HepG2 (cell line): Measurements from ENCODE around the gene CBX5. TPM values are rescaled to one million over a fixed set of nuclear protein-coding genes. Genes with fewer than 3 reads are reported as not detected.
A peak's percentile ranks its signal among the peaks of the same experiment; 100 is the strongest.

Experiments
- AKAP8 ChIP-seq: sonication (generic); formaldehyde crosslinking; IDR thresholded peaks from 2 replicates; pipeline ENCODE4 v1.5.1; 2020; ENCODE audit warnings: mild to moderate bottlenecking, missing genetic modification reagents
- BHLHE40 ChIP-seq: IDR thresholded peaks from 2 replicates; pipeline ENCODE4 v1.6.1; 2011; ENCODE audit warnings: low read length, improper control_type of control experiment
- FOSL2 ChIP-seq: sonication (generic); formaldehyde crosslinking; IDR thresholded peaks from 2 replicates; pipeline ENCODE4 v1.4.0; 2020; ENCODE audit warnings: missing genetic modification reagents
- HNF4A ChIP-seq: sonication (generic); formaldehyde crosslinking; IDR thresholded peaks from 2 replicates; pipeline ENCODE4 v1.4.0; 2020; ENCODE audit warnings: missing genetic modification reagents
- IKZF4 ChIP-seq: sonication (generic); formaldehyde crosslinking; IDR thresholded peaks from 2 replicates; pipeline ENCODE4 v1.5.1; 2020; ENCODE audit warnings: borderline replicate concordance, mild to moderate bottlenecking, low read depth, missing genetic modification reagents; ENCODE audit errors: not compliant biosample characterization
- KLF11 ChIP-seq: IDR thresholded peaks from 2 replicates; pipeline ENCODE4 v1.6.1; 2016; ENCODE audit warnings: missing compliant biosample characterization
- MAFF ChIP-seq: IDR thresholded peaks from 2 replicates; pipeline ENCODE4 v1.6.1; 2011; ENCODE audit warnings: low read depth, low read length, improper control_type of control experiment
- NFIC ChIP-seq: IDR thresholded peaks from 2 replicates; pipeline ENCODE4 v1.6.1; 2012; ENCODE audit warnings: mild to moderate bottlenecking, low read length, inconsistent platforms
- ONECUT2 ChIP-seq: sonication (generic); formaldehyde crosslinking; IDR thresholded peaks from 2 replicates; pipeline ENCODE4 v1.4.0; 2020; ENCODE audit warnings: missing genetic modification reagents
- RFX3 ChIP-seq: IDR thresholded peaks from 2 replicates; pipeline ENCODE4 v1.6.1; 2016; ENCODE audit warnings: missing biosample characterization, missing genetic modification reagents
- SNAPC2 ChIP-seq: sonication (generic); formaldehyde crosslinking; IDR thresholded peaks from 2 replicates; pipeline ENCODE4 v1.8.1; 2022; ENCODE audit warnings: mild to moderate bottlenecking, missing genetic modification reagents
- ZMYM2 ChIP-seq: sonication (generic); formaldehyde crosslinking; IDR thresholded peaks from 2 replicates; pipeline ENCODE4 v1.8.0; 2022; ENCODE audit warnings: mild to moderate bottlenecking, missing genetic modification reagents
- ZNF234 ChIP-seq: sonication (generic); formaldehyde crosslinking; conservative IDR thresholded peaks from 2 replicates; pipeline ENCODE4 v1.5.1; 2020; ENCODE audit warnings: mild to moderate bottlenecking, missing genetic modification reagents
- ZNF3 ChIP-seq: IDR thresholded peaks from 2 replicates; pipeline ENCODE4 v1.7.0; 2017; ENCODE audit warnings: inconsistent platforms
- ZNF510 ChIP-seq: sonication (generic); formaldehyde crosslinking; IDR thresholded peaks from 2 replicates; pipeline ENCODE4 v1.4.0; 2020; ENCODE audit warnings: low read depth, mild to moderate bottlenecking, missing genetic modification reagents
- ZNF549 ChIP-seq: sonication (generic); formaldehyde crosslinking; IDR thresholded peaks from 2 replicates; pipeline ENCODE4 v1.5.0; 2020; ENCODE audit warnings: missing genetic modification reagents
- ZNF777 ChIP-seq: sonication (generic); formaldehyde crosslinking; IDR thresholded peaks from 2 replicates; pipeline ENCODE4 v1.4.0; 2020; ENCODE audit warnings: missing genetic modification reagents
- polyA plus RNA-seq, 8 experiments: library from polyadenylated mRNA; depleted of rRNA in 3 of 8; stranded (reverse) in 7 of 8; unstranded in 1 of 8; fragments of >200 nt; fragmentation: Illumina TruSeq in 4 of 8; extraction: Trizol in 4 of 8; gene quantifications; 2 replicates each; pipeline versions ENCODE4 v1.2.1 to v1.2.3, GENCODE V29; 2011 to 2016; ENCODE audit warnings: low read depth in 4 of 8, missing spikeins in 1 of 8, mixed read lengths in 1 of 8; ENCODE audit not compliant: insufficient read depth in 1 of 8
- total RNA-seq, 5 experiments: library from RNA; depleted of rRNA; stranded (reverse); fragments of >200 nt; fragmentation: Illumina TruSeq; extraction: Trizol; gene quantifications; 2 replicates each; pipeline ENCODE4 v1.2.3, GENCODE V29; 2016; ENCODE audit warnings: low read depth in 1 of 5
- TF ChIP-seq, protein P1 (sequence below): sonication (generic); formaldehyde crosslinking; IDR thresholded peaks from 2 replicates; pipeline ENCODE4 v1.5.0; 2020; ENCODE audit warnings: mild to moderate bottlenecking, missing genetic modification reagents, moderate library complexity
- TF ChIP-seq, protein P2 (sequence below): sonication (generic); formaldehyde crosslinking; IDR thresholded peaks from 2 replicates; pipeline ENCODE4 v1.5.0; 2020; ENCODE audit warnings: missing genetic modification reagents, mild to moderate bottlenecking, borderline replicate concordance
- TF ChIP-seq, protein P3 (sequence below): sonication (generic); formaldehyde crosslinking; IDR thresholded peaks from 2 replicates; pipeline ENCODE4 v1.8.1; 2023; ENCODE audit warnings: mild to moderate bottlenecking, missing genetic modification reagents
- TF ChIP-seq, protein P4 (sequence below): sonication (generic); formaldehyde crosslinking; IDR thresholded peaks from 2 replicates; pipeline ENCODE4 v1.5.1; 2020; ENCODE audit warnings: missing genetic modification reagents, mild to moderate bottlenecking, borderline replicate concordance

The CBX5 gene
- total and polyA plus RNA-seq, 2 of the 13 experiments (the other 11 are each of a cell fraction or from before 2014, with no cell fraction given) = 16.0 to 22.2 TPM

DNA sequence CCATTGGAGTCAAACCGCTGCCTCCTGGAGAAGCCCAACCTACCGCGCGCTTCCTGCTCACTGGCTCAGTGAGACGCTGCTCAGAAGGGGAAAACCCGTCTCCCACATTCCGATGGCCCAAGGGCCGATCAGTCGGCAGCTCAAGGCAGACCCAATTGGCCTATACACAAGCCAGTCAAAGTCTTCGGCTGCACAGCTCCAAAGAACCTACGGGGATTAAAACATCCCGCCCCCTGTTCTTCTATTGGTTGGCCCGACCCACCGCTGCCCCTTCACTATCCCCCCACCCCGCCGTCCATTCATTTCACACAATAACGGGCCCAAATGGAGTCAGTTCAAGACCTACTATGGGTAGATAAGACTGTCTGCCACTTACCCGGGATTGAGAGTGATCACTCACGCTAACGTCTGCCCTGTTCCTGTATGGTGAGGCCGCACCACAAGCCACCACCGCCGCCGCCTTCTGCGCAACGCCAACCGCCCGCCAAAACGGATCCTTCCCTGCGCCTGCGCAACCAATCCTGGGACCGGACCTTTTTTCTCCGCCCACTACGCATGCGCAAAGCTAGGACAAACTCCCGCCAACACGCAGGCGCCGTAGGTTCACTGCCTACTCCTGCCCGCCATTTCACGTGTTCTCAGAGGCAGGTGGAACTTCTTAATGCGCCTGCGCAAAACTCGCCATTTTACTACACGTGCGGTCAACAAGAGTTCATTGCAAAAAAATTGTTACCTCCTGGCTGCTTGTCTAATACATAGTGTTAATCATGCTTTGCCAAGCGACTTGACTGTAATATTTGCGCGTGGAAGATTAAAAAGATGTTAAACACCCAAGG is at the start of gene CBX5 (continued):
- TF ChIP-seq, protein P1, sequence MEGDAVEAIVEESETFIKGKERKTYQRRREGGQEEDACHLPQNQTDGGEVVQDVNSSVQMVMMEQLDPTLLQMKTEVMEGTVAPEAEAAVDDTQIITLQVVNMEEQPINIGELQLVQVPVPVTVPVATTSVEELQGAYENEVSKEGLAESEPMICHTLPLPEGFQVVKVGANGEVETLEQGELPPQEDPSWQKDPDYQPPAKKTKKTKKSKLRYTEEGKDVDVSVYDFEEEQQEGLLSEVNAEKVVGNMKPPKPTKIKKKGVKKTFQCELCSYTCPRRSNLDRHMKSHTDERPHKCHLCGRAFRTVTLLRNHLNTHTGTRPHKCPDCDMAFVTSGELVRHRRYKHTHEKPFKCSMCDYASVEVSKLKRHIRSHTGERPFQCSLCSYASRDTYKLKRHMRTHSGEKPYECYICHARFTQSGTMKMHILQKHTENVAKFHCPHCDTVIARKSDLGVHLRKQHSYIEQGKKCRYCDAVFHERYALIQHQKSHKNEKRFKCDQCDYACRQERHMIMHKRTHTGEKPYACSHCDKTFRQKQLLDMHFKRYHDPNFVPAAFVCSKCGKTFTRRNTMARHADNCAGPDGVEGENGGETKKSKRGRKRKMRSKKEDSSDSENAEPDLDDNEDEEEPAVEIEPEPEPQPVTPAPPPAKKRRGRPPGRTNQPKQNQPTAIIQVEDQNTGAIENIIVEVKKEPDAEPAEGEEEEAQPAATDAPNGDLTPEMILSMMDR (CRISPR knock-in tag) = 0 out of 2 replicates have a peak, but pooled peaks have one; percentile 5
- TF ChIP-seq, protein P2, sequence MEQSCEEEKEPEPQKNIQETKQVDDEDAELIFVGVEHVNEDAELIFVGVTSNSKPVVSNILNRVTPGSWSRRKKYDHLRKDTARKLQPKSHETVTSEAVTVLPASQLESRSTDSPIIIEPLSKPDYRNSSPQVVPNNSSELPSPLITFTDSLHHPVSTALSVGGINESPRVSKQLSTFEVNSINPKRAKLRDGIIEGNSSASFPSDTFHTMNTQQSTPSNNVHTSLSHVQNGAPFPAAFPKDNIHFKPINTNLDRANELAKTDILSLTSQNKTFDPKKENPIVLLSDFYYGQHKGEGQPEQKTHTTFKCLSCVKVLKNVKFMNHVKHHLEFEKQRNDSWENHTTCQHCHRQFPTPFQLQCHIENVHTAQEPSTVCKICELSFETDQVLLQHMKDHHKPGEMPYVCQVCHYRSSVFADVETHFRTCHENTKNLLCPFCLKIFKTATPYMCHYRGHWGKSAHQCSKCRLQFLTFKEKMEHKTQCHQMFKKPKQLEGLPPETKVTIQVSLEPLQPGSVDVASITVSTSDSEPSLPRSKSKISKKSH (CRISPR knock-in tag) = no peak
- TF ChIP-seq ONECUT2 = no peak
- TF ChIP-seq SNAPC2 = peak; percentile 96
- TF ChIP-seq HNF4A (CRISPR knock-in tag) = peak; percentile 17; the same call in 1 of the 2 replicates
- no peak for TF ChIP-seq FOSL2 (CRISPR knock-in tag)
- TF ChIP-seq AKAP8 (CRISPR knock-in tag) = no peak
- no peak for TF ChIP-seq ZMYM2 (CRISPR knock-in tag)
- no peak for TF ChIP-seq RFX3 (CRISPR knock-in tag)
- TF ChIP-seq ZNF510 (CRISPR knock-in tag) = no peak
- TF ChIP-seq, protein P3, sequence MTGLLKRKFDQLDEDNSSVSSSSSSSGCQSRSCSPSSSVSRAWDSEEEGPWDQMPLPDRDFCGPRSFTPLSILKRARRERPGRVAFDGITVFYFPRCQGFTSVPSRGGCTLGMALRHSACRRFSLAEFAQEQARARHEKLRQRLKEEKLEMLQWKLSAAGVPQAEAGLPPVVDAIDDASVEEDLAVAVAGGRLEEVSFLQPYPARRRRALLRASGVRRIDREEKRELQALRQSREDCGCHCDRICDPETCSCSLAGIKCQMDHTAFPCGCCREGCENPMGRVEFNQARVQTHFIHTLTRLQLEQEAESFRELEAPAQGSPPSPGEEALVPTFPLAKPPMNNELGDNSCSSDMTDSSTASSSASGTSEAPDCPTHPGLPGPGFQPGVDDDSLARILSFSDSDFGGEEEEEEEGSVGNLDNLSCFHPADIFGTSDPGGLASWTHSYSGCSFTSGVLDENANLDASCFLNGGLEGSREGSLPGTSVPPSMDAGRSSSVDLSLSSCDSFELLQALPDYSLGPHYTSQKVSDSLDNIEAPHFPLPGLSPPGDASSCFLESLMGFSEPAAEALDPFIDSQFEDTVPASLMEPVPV = no peak; the same call in none of the 2 replicates
- peak; percentile 85 for TF ChIP-seq BHLHE40
- TF ChIP-seq ZNF777 = peak; percentile 58; the same call in 1 of the 2 replicates
- TF ChIP-seq ZNF3 (CRISPR knock-in tag) = no peak
- TF ChIP-seq, protein P4, sequence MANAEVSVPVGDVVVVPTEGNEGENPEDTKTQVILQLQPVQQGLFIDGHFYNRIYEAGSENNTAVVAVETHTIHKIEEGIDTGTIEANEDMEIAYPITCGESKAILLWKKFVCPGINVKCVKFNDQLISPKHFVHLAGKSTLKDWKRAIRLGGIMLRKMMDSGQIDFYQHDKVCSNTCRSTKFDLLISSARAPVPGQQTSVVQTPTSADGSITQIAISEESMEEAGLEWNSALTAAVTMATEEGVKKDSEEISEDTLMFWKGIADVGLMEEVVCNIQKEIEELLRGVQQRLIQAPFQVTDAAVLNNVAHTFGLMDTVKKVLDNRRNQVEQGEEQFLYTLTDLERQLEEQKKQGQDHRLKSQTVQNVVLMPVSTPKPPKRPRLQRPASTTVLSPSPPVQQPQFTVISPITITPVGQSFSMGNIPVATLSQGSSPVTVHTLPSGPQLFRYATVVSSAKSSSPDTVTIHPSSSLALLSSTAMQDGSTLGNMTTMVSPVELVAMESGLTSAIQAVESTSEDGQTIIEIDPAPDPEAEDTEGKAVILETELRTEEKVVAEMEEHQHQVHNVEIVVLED (CRISPR knock-in tag) = peak; percentile 25; the same call in 1 of the 2 replicates
- TF ChIP-seq ZNF234 (CRISPR knock-in tag) = no peak
- no peak for TF ChIP-seq ZNF549
- TF ChIP-seq IKZF4 (CRISPR knock-in tag) = no peak
- no peak for TF ChIP-seq NFIC
- TF ChIP-seq MAFF = no peak
- 0 out of 2 replicates have a peak, but pooled peaks have one; percentile 33 for TF ChIP-seq KLF11 (CRISPR knock-in tag)
